Activated naive CD4-positive, alpha-beta T cell treated with anti-CD3 and anti-CD28 coated beads, Interleukin-2, amount 10 ng/mL, durations not matched to agents 7 days and 5 days (primary cell): ENCODE measurements around the gene OTULINL.
A peak's percentile ranks its signal among the peaks of the same experiment; 100 is the strongest.

ENCODE experiments used
- CTCF ChIA-PET: fragments of 350-600 bp; sonication (Branson Sonifier 250); formaldehyde crosslinking; loops from one replicate; lab custom pipeline; 2021; ENCODE audit warnings: antibody characterized with exemption; lab: Charles Lee
- DNase-seq: peaks from one replicate; pipeline ENCODE4 v3.0.0-alpha.2; 2020
- H3K27ac Mint-ChIP-seq: one replicate; pipeline ENCODE4 v1.8.0; 2021; ENCODE audit warnings: mild to moderate bottlenecking, moderate library complexity, mixed read lengths
- H3K27me3 Mint-ChIP-seq: one replicate; pipeline ENCODE4 v1.8.0; 2021; ENCODE audit warnings: mild to moderate bottlenecking, mixed read lengths
- H3K36me3 Mint-ChIP-seq: one replicate; pipeline ENCODE4 v1.8.0; 2021; ENCODE audit warnings: mixed read lengths
- H3K4me1 Mint-ChIP-seq: one replicate; pipeline ENCODE4 v1.8.0; 2021; ENCODE audit warnings: mixed read lengths
- H3K4me3 Mint-ChIP-seq: one replicate; pipeline ENCODE4 v1.8.0; 2021; ENCODE audit warnings: mild to moderate bottlenecking, moderate library complexity, mixed read lengths
- H3K9me3 Mint-ChIP-seq: one replicate; pipeline ENCODE4 v1.8.0; 2021; ENCODE audit warnings: mixed read lengths

The OTULINL gene

GRCh38 chr5:14644623-14645237 lies 63.1 kb downstream of the OTULINL start:
- H3K4me3 Mint-ChIP-seq = no peak overlapping the region
- peaks cover 9% of the 10 kb centered on the region for H3K4me1 Mint-ChIP-seq
- no peaks in the 10 kb centered on the region for H3K36me3 Mint-ChIP-seq
- peaks cover 28% of the 10 kb centered on the region for H3K27me3 Mint-ChIP-seq
- no peaks in the 10 kb centered on the region for H3K9me3 Mint-ChIP-seq
- no peak overlapping the region for H3K27ac Mint-ChIP-seq
- CTCF ChIA-PET = interaction anchor here (0.6 to 7.9 kb wide), 5 partner anchors 9 to 285 kb away, joined by 3 to 240 read pairs (median 3); no protein-coding TSS in a partner anchor
- no peak for DNase-seq

DNA sequence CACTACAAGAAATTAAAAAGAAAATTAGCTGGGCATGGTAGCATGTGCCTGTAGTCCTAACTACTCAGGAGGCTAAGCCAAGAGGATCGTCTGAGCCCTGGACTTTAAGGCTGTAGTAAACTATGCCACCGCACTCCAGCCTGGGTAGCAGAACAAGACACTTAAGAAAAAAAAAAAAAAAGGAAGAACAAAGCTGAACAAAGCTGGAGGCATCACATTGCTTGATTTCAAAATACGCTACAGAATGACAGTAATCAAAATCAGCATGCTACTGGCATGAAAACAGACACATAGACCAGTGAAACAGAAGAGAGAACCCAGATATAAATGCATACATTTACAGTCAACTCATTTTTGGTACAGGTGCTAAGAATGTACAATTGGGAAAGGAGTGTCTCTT lies 68.5 kb downstream of the OTULINL start:
- Mint-ChIP-seq H3K27me3 (peaks cover 37% of the 10 kb centered on the region), H3K36me3 (no peaks in the 10 kb centered on the region), H3K4me1 (peaks cover 11% of the 10 kb centered on the region), H3K27ac (no peak overlapping the region), H3K9me3 (no peaks in the 10 kb centered on the region), H3K4me3 (no peak overlapping the region)
- CTCF ChIA-PET = interaction anchor here (1.1 to 7.9 kb wide), 8 partner anchors 11 to 298 kb away, joined by 3 to 240 read pairs (median 10); no protein-coding TSS in a partner anchor
- DNase-seq = no peak

DNA sequence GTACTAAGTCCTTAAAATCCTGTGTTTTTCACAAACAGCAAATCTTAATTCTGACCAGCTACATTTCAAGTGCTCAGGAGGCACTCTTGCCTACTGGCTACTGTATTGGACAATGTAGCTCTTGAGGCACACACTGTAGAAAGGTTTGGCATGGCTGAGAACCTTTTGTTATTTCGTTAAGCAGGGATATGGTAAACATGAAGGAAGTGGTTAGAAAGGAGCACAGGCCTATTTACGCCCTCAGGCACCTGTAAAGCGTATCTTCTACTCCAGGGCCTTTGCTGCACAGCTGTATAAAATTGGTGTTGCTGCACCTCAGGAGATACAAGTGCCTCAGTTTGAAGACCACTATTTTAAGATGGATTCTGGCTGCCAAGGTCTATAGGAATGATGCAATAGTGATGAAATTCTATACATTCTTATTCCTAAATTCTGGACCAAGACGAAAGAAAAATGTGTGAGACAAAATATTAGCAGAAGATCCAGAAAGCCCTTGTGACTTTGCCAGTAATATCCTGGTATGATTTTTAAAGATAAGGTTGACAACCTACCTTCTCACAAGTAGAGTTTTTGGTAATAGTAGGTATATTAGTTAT lies 73.7 kb downstream of the OTULINL start:
- peaks cover 17% of the 10 kb centered on the region for H3K27me3 Mint-ChIP-seq
- peaks cover 19% of the 10 kb centered on the region for H3K4me1 Mint-ChIP-seq
- no peak overlapping the region for H3K27ac Mint-ChIP-seq
- no peaks in the 10 kb centered on the region for H3K36me3 Mint-ChIP-seq
- no peaks in the 10 kb centered on the region for H3K9me3 Mint-ChIP-seq
- H3K4me3 Mint-ChIP-seq = no peak overlapping the region
- CTCF ChIA-PET = interaction anchor here (0.7 to 4.8 kb wide), 3 partner anchors 256 to 510 kb away, joined by 3 to 24 read pairs (median 4); no protein-coding TSS in a partner anchor
- peak; percentile 29 for DNase-seq

DNA sequence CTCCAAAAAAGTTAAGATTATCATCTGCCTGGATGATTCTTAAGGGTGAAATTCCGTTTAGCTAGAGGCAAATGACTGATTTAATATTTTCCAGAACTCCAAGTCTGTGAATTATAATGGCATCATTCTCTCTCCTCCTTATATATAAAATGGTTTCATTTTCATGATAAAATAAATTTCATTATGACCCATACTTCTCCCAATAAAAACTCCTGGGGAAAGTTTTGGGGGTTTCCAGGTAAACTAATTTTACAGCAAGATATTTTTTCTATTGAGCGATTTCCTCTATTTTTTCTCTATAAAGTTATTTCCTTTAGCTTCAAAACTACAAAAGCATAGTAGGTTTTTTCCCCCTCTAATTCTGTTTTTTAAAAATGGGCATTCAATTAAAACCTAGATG lies 75.3 kb downstream of the OTULINL start:
- no peak for DNase-seq
- H3K4me3 Mint-ChIP-seq = no peak overlapping the region
- CTCF ChIA-PET = interaction anchor here (1.0 to 4.8 kb wide), 4 partner anchors 8 to 295 kb away, joined by 3 to 24 read pairs (median 6); no protein-coding TSS in a partner anchor
- H3K4me1 Mint-ChIP-seq = peaks cover 34% of the 10 kb centered on the region
- peaks cover 3% of the 10 kb centered on the region for H3K9me3 Mint-ChIP-seq
- H3K27me3 Mint-ChIP-seq = peaks cover 6% of the 10 kb centered on the region
- H3K27ac Mint-ChIP-seq = no peak overlapping the region
- H3K36me3 Mint-ChIP-seq = peaks cover 7% of the 10 kb centered on the region

- H3K4me3 Mint-ChIP-seq = no peak overlapping the region
- no peaks in the 10 kb centered on the region for H3K27me3 Mint-ChIP-seq
- peaks cover 52% of the 10 kb centered on the region for H3K4me1 Mint-ChIP-seq
- no peak overlapping the region for H3K27ac Mint-ChIP-seq
- CTCF ChIA-PET = no interaction called here
- peaks cover 3% of the 10 kb centered on the region for H3K9me3 Mint-ChIP-seq
- no peak for DNase-seq
- peaks cover 20% of the 10 kb centered on the region for H3K36me3 Mint-ChIP-seq
Measured at GRCh38 chr5:14659821-14660607, 78.4 kb downstream of the OTULINL start.

- H3K4me3 Mint-ChIP-seq = no peak overlapping the region
- CTCF ChIA-PET = interaction anchor here (0.6 kb wide), 1 partner anchor 307 kb away, joined by 3 read pairs; no protein-coding TSS in a partner anchor
- peaks cover 23% of the 10 kb centered on the region for H3K36me3 Mint-ChIP-seq
- peaks cover 47% of the 10 kb centered on the region for H3K4me1 Mint-ChIP-seq
- peaks cover 3% of the 10 kb centered on the region for H3K9me3 Mint-ChIP-seq
- no peaks in the 10 kb centered on the region for H3K27me3 Mint-ChIP-seq
- no peak overlapping the region for H3K27ac Mint-ChIP-seq
- no peak for DNase-seq
Measured at GRCh38 chr5:14660833-14661232, 79.2 kb downstream of the OTULINL start.
